ENCODE data around the gene VDAC2.
A peak's percentile ranks its signal among the peaks of the same experiment; 100 is the strongest.
"Not testable (repeated sequence)": the region's sequence is repeated elsewhere in the genome, so short reads cannot be mapped to it uniquely, and the experiment has no call there.

VDAC2 gene, protein sequence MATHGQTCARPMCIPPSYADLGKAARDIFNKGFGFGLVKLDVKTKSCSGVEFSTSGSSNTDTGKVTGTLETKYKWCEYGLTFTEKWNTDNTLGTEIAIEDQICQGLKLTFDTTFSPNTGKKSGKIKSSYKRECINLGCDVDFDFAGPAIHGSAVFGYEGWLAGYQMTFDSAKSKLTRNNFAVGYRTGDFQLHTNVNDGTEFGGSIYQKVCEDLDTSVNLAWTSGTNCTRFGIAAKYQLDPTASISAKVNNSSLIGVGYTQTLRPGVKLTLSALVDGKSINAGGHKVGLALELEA

DNA sequence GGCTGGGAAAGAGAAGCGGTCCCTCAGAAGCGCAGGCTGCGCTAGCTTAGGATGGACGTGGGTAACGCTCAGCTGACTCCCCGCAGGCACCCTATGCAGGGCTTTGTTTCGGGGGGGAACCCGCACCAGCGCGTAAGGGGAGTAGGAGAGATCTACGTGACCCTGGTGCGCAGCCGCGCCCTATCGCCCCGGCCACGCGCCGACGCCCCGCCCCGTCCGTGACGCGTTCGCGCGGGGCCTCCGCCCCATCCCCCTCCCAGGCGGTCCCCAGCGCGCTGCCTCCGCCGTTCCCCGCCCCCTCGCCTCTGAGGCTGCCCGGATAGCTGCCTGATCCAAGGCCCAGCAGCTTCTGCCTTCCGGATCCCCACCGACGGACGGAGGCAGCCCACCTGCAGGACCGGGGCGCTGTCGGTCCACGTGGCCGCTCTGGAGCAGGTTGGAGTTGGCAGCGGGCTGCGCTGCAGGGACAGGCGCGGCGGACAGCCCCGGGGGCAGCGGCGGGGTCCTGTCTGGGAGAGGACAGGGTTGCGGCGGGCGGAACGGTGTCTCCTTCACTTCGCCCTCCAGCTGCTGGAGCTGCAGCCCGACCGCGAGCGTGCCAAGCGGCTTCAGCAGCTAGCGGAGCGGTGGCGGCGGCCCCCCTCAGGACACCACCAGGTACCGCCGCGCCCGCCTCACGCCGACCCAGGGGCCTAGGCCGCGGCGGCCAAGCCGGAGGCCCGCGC is at the start of gene VDAC2:
VDAC2 (plus strand) TSS at position 515 of the 725 bp plus-strand sequence. CDS start 363 bp downstream, outside the sequence.
- peak; percentile 95 for DNase-seq (ENCODE audit: low read depth)

DNA sequence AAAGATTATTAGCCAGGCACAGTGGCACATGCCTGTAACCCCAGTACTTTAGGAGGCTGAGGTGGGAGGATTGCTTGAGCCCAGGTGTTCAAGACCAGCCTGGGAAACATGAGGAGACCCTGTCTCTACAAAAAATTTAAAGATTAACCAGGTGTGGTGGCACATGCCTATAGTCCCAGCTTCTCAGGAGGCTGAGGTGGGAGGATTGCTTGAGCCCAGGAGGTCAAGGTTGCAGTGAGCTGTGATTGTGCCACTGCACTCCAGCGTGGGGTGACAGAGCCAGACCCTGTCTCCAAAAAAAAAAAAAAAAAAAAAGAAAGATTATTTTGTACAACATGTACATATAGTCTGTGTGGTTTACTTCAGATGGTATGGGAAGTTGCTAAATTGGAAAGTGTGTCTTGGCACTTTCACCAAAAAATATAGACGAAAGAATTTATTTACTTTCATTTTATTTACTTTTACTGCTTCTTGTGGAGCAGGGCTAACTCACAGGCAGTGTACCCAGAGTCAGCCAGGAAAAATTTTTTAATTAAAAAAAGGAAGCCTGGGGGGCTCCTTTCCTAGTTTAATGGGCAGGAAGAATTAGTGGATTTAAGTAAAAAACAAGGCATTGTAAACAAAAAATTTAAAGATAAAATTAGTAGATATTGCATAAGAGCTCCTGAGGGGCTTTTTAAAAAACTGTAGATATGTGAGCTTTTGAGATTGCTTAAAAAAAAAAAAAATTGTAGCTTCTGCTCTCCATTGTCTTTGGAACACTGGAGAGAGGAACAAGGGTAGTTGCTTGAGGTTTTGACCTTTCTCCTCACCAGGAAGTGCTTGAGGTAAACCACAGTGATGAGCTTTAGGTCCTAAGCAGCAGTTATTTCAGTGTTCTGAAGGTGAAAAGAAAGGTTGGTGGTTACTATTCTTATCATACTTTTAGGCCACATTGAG is 44.6 kb upstream of the VDAC2 start:
- DNase-seq (ENCODE audit: low read depth), result no peak

DNA sequence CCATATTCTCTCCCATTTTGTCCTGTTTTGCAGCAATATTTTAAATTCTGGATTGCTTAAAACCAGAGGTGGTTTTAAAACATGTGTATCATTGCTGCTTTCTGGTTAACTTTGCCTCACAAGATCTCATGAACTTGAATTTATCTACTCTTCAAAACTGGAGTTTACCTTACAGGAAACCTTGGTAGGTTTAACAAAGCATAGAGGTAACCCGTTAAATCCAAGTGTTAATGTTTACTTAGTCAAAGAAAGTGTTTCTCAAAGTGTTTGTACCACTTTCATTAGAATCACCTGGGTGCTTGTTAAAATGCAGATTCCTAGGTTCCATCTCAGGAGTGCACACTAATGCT is 44.0 kb upstream of the VDAC2 start:
- no peak for DNase-seq (ENCODE audit: low read depth)

DNA sequence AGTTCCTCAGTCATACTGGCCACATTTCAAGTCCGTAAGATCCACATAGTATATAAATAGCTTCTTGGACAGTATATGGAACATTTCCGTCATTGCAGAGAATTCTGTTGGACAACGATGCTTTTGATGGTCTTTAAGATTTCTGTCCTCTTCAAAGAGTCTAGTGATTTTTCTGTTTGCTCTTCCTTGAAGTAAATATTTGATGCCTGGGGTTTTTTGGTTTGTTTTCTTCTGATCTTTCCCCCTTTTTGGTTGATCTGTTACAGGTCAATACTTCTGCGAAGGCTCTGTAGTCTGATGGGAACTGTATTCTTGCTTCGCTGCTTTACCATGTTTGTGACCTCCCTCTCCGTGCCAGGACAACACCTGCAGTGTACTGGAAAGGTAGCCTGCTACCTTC is 42.3 kb upstream of the VDAC2 start:
- DNase-seq (ENCODE audit: low read depth), result no peak

DNA sequence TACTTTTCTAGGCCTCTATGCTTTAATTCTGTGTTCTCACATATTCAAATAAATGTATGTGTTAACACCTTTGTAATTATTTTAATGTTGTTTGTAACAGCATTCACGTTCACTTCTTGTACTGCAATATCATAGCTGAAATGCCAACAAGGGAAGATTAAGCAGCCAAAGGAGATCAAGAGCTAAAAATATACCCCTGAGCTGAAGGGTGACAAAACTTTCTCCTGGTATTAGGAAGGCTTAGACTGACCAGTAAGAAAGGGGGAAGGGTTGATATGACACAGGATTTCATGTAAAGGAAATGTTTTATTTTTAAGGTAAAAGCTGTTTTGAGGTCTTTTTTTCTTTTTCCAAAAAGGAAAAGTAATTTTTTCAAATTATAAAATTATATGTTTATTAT is 40.4 kb upstream of the VDAC2 start:
- no peak for DNase-seq (ENCODE audit: low read depth)

DNA sequence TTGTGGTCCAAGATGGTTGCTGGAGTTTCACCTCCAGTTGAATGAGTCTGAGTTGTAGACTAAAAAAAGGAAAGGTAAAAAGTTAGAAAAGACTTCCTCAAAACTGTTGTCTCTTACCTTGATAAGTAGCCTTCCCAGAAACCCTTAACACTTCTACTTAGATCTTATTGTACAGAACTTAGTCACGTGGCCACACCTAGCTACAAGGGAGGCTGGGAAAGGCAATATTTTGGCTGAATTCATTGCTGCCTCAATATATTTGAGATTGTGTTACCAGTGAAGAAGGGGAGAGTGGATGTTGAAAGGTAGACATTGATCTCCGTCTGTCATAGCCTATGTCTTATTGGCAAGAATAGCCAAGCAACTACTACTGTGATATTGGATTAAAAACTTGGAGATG is 35.5 kb upstream of the VDAC2 start:
- DNase-seq (ENCODE audit: low read depth), result no peak

DNA sequence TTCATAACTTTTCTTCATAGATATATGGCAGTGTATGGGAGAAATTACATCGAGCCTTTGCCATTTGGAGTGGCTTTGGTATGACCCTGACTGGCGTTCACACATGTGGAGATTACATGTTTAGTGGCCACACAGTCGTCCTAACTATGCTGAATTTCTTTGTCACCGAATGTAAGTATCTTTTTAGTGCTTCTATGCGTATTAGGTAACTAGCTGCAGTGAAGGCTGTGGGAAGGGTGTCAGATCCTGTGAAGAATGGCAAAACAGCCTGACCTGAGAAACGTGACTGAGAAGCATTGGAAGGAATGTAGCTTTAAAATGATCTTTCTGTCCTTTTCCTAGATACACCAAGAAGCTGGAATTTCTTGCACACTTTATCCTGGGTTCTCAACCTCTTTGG is 34.5 kb upstream of the VDAC2 start:
- DNase-seq (ENCODE audit: low read depth), result no peak

DNA sequence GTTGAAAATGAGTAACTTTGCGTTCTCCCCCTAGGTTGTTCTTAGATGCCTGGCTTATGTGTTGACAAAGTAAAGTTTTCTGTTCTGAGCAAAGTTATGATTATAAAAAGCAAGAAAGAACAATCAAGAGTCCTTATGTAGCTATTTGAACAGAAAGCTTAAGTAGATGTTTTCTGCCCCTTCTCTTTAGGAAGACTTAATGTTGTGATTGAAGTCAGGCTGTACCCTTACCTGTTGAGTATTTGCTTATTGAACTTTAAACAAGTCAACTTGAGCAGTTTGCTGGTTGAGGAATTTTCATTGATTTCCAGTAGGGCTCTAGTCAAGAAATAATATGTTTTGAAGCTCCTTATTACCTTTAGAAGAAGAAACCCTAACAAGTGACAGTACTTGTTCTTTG is 33.9 kb upstream of the VDAC2 start:
- no peak for DNase-seq (ENCODE audit: low read depth)

DNA sequence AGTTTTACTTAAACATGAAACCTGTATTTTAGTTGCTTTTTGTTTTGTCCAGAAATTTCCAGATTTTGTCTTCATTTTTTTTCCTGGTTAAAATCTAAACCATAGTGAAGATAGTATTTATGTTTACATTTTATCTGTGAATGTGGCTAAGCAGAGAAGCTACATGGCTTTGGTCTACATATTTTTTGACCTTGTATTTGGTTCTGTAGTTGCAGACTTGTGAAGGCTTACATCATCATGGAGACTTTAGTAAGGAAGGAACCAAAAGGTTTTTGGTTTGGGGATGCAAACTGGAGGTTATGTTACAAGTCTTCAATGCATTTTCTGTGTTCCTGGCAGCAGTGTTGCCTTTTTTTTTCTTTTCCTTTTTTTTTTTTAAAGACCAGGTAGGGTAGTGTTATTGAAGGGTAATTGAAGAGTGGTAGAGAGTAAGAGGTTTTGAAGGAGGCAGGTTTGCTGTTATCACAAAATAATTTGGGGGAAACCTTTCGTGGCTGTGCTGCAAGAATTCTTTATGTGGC is 30.9 kb upstream of the VDAC2 start:
- no peak for DNase-seq (ENCODE audit: low read depth)

DNA sequence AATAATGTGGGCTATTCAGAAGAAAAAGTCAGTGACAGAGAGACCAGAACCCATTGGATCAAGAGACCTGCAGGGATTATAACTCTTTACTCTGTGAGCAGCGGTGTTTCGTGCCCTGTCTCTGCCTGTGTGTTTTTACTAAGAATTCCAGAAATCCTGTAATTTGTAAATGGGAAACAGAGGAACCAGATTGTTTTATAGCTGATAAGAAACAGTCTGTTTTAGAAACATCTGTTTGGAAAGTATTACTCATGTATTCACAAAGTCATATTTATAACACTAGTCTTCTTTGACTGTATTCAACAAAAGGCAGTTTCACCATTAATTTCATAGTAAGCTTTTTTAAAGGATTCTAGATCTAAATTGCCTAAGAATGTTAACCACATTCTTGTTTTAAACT is 30.0 kb upstream of the VDAC2 start:
- DNase-seq (ENCODE audit: low read depth), result no peak

DNA sequence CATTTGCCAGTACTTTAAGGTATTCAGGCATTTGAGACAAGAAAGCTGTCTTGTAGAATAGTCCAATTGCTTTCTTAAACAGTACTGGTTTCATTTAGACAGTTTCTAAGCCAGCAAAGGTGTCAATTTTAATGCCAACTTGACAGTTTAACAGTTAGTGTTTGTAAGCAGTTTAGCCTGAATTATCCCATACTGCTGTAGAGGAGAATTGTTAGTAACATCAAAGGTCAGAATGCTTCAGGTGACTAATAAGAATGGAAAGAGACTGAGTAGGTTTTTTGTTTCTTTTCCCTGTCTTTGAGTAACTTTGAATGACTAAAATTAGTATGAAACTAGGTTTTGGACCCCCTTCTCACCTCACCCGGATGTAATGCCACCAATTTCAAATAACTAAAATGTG is 29.5 kb upstream of the VDAC2 start:
- DNase-seq (ENCODE audit: low read depth), result no peak

DNA sequence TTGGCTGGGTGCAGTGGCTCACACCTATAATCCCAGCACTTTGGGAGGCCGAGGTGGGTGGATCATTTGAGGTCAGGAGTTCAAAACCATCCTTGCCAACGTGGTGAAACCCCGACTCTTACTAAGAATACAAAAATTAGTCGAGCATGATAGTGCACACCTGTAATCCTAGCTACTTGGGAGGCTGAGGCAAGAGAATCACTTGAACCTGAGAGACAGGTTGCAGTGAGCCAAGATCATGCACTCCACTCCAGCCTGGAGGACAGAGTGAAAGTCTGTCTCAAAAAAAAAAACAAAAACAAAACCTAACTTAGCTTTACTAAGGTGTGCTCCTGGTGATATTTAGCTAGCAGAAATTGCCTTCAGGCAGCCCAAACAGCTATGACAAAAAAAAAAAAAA is 24.3 kb upstream of the VDAC2 start:
- no peak for DNase-seq (ENCODE audit: low read depth)

DNA sequence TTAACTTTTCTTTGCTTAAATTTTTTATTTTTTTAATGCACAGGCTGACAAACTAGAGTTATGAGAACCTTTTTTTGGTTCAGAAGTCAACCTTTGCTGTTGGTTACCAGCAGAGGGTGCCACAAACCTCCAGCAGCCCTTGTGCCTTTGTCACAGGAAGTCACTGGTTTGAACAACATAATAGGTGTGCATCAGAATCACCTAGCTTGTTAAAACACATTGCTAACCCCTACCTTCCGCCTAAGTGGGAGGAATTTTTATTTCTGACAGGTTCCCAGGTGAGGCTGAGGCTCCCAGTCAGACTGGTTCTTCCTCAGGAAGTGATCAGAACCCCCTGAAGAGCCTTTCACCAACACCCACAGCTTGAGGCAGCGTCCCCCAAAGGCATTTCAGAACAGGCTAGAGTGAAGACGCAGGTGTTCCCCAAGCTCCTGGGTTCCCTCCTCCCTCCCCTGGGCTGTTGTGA is 22.6 kb upstream of the VDAC2 start:
- peak; percentile 40 for DNase-seq (ENCODE audit: low read depth)

DNA sequence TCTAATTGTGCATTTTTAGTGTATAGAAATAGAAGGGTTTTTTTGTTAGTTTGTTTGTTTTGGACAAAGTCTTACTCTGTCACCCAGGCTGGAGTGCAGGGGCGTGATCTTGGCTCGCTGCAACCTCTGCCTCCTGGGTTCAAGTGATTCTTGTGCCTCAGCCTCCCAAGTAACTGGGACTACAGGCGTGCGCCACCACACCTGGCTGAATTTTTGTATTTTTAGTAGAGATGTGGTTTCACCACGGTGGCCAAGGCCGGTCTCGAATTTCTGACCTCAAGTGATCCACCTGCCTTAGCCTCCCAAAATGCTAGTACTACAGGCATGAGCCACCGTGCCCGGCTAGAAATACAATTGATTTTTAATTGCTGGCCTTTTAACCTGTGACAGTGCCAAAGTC is 22.1 kb upstream of the VDAC2 start:
- not testable (repeated sequence) for DNase-seq (ENCODE audit: low read depth)

DNA sequence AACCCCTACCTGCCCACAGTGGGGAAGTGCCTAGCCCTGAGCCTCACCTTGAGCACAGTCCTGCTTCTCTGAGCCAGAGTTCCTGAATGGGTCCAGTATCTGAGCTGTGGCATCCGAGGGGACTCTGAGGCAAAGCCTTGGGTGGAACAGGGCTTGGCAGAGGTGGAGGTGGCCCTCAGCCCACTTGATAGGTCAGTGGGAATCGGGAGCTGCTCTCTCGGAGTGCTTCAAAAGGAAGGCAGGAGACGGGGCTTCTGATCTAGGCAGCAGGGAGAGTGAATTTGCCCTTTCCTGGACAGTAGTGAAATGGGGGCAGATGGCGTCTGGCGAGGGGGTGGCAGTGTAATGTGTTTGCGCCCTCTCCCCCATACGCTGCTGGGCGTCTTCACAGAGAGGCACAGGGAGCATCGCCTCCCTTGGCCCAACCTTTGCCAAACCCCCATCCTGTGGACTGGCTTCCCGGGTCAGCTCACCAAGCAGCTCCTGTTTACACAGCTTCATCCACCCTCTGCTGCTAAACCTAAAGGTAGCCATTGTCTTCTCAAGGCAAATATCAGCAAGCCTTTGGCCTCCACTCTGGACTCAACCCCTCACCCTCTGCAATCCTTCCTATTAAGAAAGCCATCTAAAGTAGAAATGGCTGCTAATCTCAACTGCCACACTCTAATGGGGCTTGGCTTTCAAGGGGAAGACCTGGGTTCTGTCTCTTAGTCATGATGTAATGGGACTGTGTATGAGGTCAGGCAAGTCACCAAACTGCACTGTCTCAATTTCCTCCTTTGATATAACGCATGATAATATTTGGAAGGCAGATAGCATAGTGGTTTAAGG is 21.1 kb upstream of the VDAC2 start:
- DNase-seq (ENCODE audit: low read depth), result no peak

DNA sequence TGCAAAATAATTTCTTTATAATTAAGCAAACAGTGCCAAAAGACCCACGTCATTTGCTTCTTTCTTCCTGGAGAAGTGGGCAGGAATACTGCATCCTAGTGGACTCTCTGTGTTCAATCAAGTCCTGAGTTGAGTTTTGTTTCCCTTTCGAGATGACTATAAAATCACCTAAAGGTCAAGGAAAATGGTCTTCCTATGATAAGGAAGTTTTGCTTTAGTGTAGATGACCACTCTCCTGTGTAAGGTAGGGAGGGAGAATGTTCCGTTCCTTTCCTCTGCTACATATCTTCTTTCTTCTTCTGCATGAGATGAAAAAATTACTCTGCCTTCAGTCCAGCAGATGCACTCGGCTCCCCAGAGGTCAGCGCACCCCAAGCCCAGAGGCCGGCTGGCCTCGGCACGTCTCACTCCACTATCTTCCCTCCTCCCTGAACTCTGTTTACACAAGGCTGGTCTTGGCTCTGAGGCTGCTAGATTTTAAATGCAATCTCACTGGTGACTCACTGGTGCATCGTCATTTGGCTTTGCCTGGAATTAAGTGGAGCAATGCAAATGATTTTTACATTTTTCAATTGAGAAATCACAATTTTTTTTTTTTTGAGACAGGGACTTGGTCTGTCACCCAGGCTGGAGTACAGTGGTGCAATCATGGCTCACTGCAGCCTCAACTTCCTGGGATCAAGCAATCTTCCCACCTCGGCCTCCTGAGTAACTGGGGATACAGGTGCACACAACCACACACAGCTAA is 18.6 kb upstream of the VDAC2 start:
- no peak for DNase-seq (ENCODE audit: low read depth)

DNA sequence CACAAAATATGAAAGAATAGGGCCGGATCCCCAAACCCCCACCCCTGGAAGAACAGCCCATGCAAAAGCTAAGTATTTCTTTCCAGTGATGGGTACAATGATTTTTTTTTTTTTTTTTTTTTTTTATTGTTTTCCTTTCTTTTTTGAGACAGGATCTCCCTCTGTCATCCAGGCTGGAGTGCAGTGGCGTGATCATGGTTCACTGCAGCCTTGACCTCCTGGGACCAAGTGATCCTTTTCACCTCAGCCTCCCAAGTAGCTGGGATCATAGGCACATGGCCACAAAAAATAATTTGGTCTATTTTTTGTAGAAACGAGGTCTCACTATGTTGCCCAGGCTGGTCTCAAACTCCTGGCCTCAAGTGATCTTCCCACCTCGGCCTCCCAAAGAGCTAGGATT is 16.0 kb upstream of the VDAC2 start:
- DNase-seq (ENCODE audit: low read depth), result not testable (repeated sequence)

DNA sequence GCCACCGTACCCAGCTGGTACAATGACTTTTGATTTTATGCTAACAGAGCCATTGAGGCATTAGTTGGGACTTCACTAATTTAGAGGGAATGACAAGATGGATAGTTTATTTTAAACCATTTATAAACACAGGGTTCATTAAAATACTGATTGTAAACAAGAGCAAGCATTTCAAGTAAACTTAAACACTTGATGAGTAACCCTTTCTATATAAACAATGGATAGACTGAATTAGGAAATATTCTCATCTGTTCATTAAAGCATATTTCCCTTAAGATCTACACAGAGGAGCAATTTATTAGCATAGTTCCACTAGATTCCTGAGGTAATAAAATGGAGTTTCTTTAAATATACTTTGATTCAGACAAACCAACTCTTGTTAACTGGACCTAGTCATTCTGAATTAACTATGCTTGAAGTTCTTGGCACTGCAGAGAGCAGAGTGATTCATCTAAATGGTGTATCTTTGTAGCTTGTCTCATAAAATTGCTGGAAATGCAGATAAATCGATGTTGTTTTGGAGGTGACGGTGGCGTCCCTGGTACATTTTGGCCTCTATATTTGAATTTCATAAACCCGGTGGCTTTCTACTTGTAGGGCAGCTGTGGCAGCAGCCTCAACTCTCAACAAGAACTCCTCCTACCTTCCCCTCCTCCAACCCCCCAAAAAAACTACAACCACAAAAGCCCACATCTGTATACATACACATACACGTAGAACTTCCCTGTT is 15.4 kb upstream of the VDAC2 start:
- DNase-seq (ENCODE audit: low read depth), result no peak

DNA sequence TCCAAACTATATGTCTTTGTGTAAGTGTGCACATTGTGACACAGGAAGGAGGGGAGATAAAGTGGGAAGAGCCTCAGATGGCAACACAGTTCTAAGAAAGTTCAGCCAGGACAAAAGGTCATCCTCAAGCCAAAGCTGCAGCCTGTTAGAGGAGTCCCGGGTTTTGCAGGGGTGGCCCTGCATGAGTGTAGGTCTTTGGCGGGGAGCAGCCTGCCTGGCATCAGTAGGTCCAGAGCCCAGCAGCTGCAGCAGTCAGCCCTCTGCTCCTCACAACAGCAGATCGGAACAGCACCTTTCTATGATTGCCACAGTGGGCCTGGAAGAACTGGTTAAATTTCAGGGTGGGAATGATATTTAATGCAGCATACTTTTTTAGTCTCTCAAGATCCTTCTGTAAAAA is 13.5 kb upstream of the VDAC2 start:
- DNase-seq (ENCODE audit: low read depth), result no peak

DNA sequence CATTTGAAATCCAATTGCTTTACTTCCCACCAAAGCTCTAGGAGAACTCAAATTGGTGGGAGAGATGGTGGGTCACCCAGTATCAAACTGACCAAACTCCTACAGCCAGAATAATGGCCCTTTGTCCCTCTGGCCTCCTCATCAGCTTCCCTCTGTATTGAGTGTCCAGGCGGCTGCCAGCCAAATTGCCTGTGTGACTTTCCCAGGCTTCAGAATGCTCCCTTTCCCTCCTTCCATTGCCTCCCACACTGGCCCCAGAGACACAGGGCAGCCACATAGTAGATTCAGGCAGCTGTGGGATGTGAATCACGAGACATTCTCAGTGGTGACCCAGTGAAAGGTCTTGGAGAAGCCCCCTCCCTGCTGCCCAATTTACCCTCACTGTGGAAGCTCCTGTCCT is 12.7 kb upstream of the VDAC2 start:
- no peak for DNase-seq (ENCODE audit: low read depth)

Measured in activated T-cell treated with anti-CD3 and anti-CD28 coated beads for 48 hours (primary cell).